HEK293 (cell line): ENCODE measurements around the gene CLTC.

Experiments used
- GLI4 ChIP-seq: fragments of 450-650 bp; formaldehyde crosslinking; IDR thresholded peaks from 2 replicates; pipeline ENCODE4 v1.5.1; 2016; ENCODE audit warnings: missing biosample characterization, missing genetic modification characterization
- GLIS1 ChIP-seq: fragments of 450-650 bp; formaldehyde crosslinking; IDR thresholded peaks from 2 replicates; pipeline ENCODE4 v1.5.1; 2016; ENCODE audit warnings: missing biosample characterization, missing genetic modification characterization
- HOXC10 ChIP-seq: sonication (generic); formaldehyde crosslinking; IDR thresholded peaks from 2 replicates; pipeline ENCODE4 v1.8.1; 2023; ENCODE audit warnings: mild to moderate bottlenecking, missing genetic modification reagents
- KLF10 ChIP-seq: fragments of 450-650 bp; IDR thresholded peaks from 2 replicates; pipeline ENCODE4 v1.5.1; 2018; ENCODE audit warnings: missing biosample characterization, mild to moderate bottlenecking, missing genetic modification characterization
- PRDM6 ChIP-seq: fragments of 450-650 bp; formaldehyde crosslinking; IDR thresholded peaks from 2 replicates; pipeline ENCODE4 v1.5.1; 2017; ENCODE audit warnings: missing biosample characterization, missing genetic modification characterization
- ZBTB11 ChIP-seq: fragments of 450-650 bp; formaldehyde crosslinking; conservative IDR thresholded peaks from 2 replicates; pipeline ENCODE4 v1.5.1; 2016; ENCODE audit warnings: low read depth, missing biosample characterization, missing genetic modification characterization
- ZBTB6 ChIP-seq: fragments of 450-650 bp; formaldehyde crosslinking; IDR thresholded peaks from 2 replicates; pipeline ENCODE4 v1.5.1; 2017; ENCODE audit warnings: missing biosample characterization, missing genetic modification characterization
- ZIC2 ChIP-seq: fragments of 450-650 bp; formaldehyde crosslinking; IDR thresholded peaks from 2 replicates; pipeline ENCODE4 v1.5.1; 2016; ENCODE audit warnings: missing biosample characterization, missing genetic modification characterization
- ZNF132 ChIP-seq: fragments of 450-650 bp; formaldehyde crosslinking; IDR thresholded peaks from 2 replicates; pipeline ENCODE4 v1.5.1; 2017; ENCODE audit warnings: missing biosample characterization, missing genetic modification characterization, borderline replicate concordance
- ZNF148 ChIP-seq: fragments of 450-650 bp; formaldehyde crosslinking; IDR thresholded peaks from 2 replicates; pipeline ENCODE4 v1.5.0; 2017; ENCODE audit warnings: missing biosample characterization, missing genetic modification characterization, borderline replicate concordance
- ZNF18 ChIP-seq: fragments of 450-650 bp; formaldehyde crosslinking; IDR thresholded peaks from 2 replicates; pipeline ENCODE4 v1.5.1; 2016; ENCODE audit warnings: missing biosample characterization, missing genetic modification characterization
- ZNF202 ChIP-seq: fragments of 450-650 bp; formaldehyde crosslinking; IDR thresholded peaks from 2 replicates; pipeline ENCODE4 v1.5.1; 2016; ENCODE audit warnings: missing biosample characterization, missing genetic modification characterization, borderline replicate concordance
- ZNF214 ChIP-seq: fragments of 450-650 bp; formaldehyde crosslinking; IDR thresholded peaks from 2 replicates; pipeline ENCODE4 v1.5.1; 2017; ENCODE audit warnings: missing biosample characterization, mild to moderate bottlenecking, missing genetic modification characterization, borderline replicate concordance
- ZNF24 ChIP-seq: fragments of 450-650 bp; formaldehyde crosslinking; IDR thresholded peaks from 2 replicates; pipeline ENCODE4 v1.5.1; 2016; ENCODE audit warnings: missing biosample characterization, missing genetic modification characterization
- ZNF391 ChIP-seq: fragments of 450-650 bp; formaldehyde crosslinking; IDR thresholded peaks from 2 replicates; pipeline ENCODE4 v1.5.1; 2016; ENCODE audit warnings: low read depth, missing biosample characterization, missing genetic modification characterization, borderline replicate concordance
- ZNF488 ChIP-seq: fragments of 450-650 bp; formaldehyde crosslinking; IDR thresholded peaks from 2 replicates; pipeline ENCODE4 v1.5.1; 2016; ENCODE audit warnings: missing biosample characterization, missing genetic modification characterization
- ZNF513 ChIP-seq: fragments of 450-650 bp; IDR thresholded peaks from 2 replicates; pipeline ENCODE4 v1.5.1; 2018; ENCODE audit warnings: missing biosample characterization, missing genetic modification characterization
- ZNF514 ChIP-seq: fragments of 450-650 bp; formaldehyde crosslinking; IDR thresholded peaks from 2 replicates; pipeline ENCODE4 v1.5.1; 2016; ENCODE audit warnings: missing biosample characterization, missing genetic modification characterization
- ZNF571 ChIP-seq: fragments of 450-650 bp; formaldehyde crosslinking; IDR thresholded peaks from 2 replicates; pipeline ENCODE4 v1.5.0; 2017; ENCODE audit warnings: missing biosample characterization, missing genetic modification characterization
- ZNF580 ChIP-seq: fragments of 450-650 bp; formaldehyde crosslinking; IDR thresholded peaks from 2 replicates; pipeline ENCODE4 v1.5.1; 2016; ENCODE audit warnings: missing biosample characterization, missing genetic modification characterization
- ZNF596 ChIP-seq: fragments of 450-650 bp; IDR thresholded peaks from 2 replicates; pipeline ENCODE4 v1.5.0; 2018; ENCODE audit warnings: missing biosample characterization, mild to moderate bottlenecking, missing genetic modification characterization, moderate library complexity
- ZNF629 ChIP-seq: fragments of 450-650 bp; formaldehyde crosslinking; IDR thresholded peaks from 2 replicates; pipeline ENCODE4 v1.5.1; 2017; ENCODE audit warnings: missing biosample characterization, missing genetic modification characterization
- ZNF654 ChIP-seq: fragments of 450-650 bp; formaldehyde crosslinking; IDR thresholded peaks from 2 replicates; pipeline ENCODE4 v1.5.1; 2016; ENCODE audit warnings: low read depth, missing biosample characterization, missing genetic modification characterization
- ZNF670 ChIP-seq: fragments of 450-650 bp; formaldehyde crosslinking; IDR thresholded peaks from 2 replicates; pipeline ENCODE4 v1.5.1; 2016; ENCODE audit warnings: missing biosample characterization, missing genetic modification characterization, low read depth
- ZNF843 ChIP-seq: fragments of 450-650 bp; formaldehyde crosslinking; IDR thresholded peaks from 2 replicates; pipeline ENCODE4 v1.5.1; 2016; ENCODE audit warnings: missing biosample characterization, missing genetic modification characterization

CLTC gene

GRCh38 chr17:59707149-59707970 is 87.7 kb downstream of the CLTC start, which contains the start of the genes PTRH2 and VMP1 (continued):
- TF ChIP-seq KLF10 (tag by site-specific recombination) (peak; percentile 93), GLIS1 (tag by site-specific recombination) (peak; percentile 35; the same call in 1 of the 2 replicates), ZNF488 (no peak), ZBTB11 (tag by site-specific recombination) (peak; percentile 97), ZNF148 (tag by site-specific recombination) (no peak), ZNF214 (tag by site-specific recombination) (no peak), ZNF629 (tag by site-specific recombination) (peak; percentile 93), ZNF670 (tag by site-specific recombination) (no peak), ZNF571 (tag by site-specific recombination) (no peak), ZNF24 (peak; percentile 33; the same call in 1 of the 2 replicates), PRDM6 (tag by site-specific recombination) (no peak), ZNF513 (tag by site-specific recombination) (no peak), ZNF843 (tag by site-specific recombination) (peak; percentile 29; the same call in 1 of the 2 replicates), ZNF580 (tag by site-specific recombination) (peak; percentile 100), ZNF391 (tag by site-specific recombination) (0 out of 2 replicates have a peak, but pooled peaks have one; percentile 23), ZNF514 (tag by site-specific recombination) (no peak), ZNF654 (tag by site-specific recombination) (0 out of 2 replicates have a peak, but pooled peaks have one; percentile 4), GLI4 (0 out of 2 replicates have a peak, but pooled peaks have one; percentile 35), ZNF132 (tag by site-specific recombination) (no peak), HOXC10 (CRISPR knock-in tag) (no peak), ZNF596 (tag by site-specific recombination) (no peak), ZNF18 (tag by site-specific recombination) (no peak), ZIC2 (tag by site-specific recombination) (no peak), ZBTB6 (tag by site-specific recombination) (0 out of 2 replicates have a peak, but pooled peaks have one; percentile 6), ZNF202 (no peak)
